ENCODE data around the gene MAST3.
"Not testable (repeated sequence)": the region's sequence is repeated elsewhere in the genome, so short reads cannot be mapped to it uniquely, and the experiment has no call there.

Gene MAST3

DNA sequence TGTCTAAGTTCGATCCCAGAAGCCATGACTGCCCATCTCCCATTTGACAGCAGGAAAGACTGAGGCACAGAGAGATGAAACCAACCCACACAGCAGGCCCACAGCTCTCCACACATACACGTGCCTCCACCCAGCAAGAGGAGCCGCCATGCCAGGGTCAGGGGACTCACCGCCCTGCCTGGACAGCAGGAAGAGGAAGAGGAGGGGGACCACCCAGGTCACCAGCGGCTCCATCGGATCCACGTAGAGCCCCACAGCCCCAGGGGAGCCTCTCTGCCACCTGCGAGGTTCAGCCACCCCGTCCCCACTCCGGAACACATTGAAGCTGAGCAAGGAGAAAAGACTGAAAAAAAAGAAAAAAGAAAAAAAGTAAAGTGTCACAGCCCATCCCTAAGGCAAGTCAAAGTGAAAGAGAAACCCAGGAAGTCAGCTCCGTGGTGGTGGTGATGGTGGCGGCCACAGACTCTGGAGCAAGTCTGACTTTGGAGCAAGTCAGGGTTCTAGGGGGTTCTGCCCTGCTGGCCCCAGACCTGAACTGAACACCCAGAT is 10.9 kb upstream of the MAST3 start, which contains the start of gene IL12RB1:
IL12RB1 (minus strand) TSS at position 345 of the 549 bp plus-strand sequence; CDS start at position 234, 111 bp downstream.
- DNase-seq, result no peak

- peak in 47 of 58 donors; percentile 9 to 73 (median 39) for DNase-seq
Observed at GRCh38 chr19:18089096-18089541, 8.5 kb upstream of the MAST3 start.

DNA sequence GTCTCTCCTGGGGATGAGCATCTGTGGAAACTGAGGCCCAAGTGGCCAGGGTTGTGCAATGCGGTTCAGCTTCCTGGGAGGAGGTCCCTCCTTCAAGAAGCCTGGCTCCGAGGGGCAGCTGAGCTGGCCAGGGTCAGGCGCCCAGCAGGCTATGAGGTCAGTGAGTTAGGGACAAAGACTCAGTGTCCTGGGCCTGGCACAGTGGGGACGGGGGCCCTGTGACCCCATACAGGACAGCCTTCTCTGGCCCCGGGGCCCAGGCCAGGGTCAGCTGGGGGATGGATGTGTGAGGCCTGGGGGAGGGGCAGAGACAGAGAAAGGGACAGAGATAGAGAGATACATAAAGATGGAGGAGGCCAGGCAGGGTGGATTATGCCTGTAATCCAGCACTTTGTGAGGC is 7.9 kb upstream of the MAST3 start:
- DNase-seq, result peak in 55 of 58 donors; percentile 10 to 95 (median 77)

DNA sequence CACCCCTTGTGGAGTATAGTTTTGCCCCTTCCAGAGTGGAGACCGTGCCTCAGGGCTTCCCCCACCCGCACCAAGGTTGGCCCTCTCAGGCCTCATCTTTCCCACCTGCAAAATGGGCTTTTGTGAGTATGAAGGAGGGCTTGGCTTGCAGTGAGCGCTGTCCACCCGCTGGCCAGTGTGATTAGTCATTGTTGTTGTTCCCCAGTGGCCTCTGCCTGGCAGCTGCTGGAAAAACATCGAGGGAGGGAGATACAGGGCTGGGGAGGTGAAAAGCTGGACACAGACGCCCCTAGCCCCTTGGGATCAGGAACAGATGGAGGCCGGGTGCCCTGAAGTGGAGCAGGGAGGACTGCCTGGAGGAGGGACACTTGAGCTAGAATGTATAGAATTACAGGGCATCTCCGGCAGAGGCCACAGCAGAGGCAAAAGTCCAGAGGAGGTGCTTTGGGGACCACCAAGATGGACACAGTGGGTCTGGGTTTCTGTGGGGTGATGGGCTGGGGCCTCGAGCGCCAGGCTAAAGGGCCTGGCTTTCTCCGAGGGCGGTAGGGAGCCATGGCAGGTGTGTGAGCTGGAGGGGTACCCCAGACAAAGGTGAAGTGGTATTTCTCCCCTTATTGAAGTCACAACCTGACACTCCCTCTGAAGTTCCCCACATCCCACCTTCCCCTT is 6.9 kb upstream of the MAST3 start:
- peak in 10 of 58 donors; percentile 8 to 43 (median 22) for DNase-seq

GRCh38 chr19:18091217-18091608 is 6.4 kb upstream of the MAST3 start:
- peak in 12 of 58 donors; percentile 4 to 43 (median 16) for DNase-seq

GRCh38 chr19:18093439-18094161 is 4.0 kb upstream of the MAST3 start:
- DNase-seq, result peak in 3 of 58 donors; percentile 7 to 23 (median 17)

DNA sequence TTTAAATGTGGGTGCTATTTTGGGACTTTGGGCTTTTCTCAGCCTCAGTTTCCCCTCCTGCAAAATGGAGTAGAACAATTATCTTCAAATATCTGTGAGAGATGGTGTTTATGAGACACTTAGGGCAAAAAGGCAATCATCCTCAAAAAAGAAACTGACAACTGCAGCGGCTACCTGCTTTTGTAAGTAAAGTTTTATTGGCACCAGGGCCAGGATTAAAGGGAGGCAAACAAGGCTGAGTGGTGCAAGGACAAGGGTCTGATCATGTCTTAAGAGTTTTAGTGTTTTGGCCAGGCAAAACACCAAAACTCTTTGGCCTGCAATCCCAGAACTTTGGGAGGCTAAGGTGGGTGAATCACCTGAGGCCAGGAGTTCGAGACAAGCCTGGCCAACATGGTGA is 1.3 kb upstream of the MAST3 start:
- no peak for DNase-seq

DNA sequence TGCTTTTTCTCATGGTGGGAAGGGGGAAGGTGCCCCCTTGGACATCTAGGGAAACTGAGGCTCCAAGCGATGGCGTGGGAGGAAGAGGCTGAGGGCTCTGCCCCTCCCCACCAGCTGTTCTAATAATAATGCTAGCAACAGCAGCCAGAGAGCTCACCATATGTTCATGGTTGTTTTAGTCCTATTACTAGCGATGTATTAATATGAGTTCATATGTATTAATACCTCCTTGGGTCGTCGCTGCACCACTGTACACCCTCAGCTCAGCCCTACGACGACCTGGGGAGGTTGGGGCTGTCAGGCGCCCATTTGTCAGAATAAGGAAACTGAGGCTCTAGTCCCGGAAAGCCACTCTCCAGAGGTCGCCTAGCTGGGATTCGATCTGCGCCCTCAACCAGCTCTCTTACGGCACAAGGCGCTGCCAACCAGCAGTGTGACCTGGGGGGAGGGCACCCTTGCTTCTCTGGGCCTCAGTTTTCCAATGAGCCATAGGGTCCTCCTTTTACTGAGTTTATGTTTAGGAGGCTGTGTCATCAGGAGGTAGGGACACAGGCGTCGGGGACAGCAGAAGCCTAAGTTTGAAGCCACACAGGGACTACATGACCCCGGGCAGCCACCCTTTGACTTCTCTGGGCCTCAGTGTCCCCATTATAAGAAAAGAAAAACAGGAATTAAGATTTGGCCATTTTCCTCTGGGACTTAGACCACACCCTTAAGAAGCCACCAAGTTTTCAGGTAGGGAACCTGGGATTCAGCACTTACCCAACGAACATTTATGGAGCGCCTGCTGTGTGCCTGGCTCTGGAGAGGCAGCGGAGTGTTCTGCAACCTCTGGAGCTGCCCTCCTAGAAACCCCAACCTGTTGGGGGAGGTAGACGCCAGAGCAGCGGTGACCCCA is 664 bp downstream of the MAST3 start:
- DNase-seq, result no peak

DNA sequence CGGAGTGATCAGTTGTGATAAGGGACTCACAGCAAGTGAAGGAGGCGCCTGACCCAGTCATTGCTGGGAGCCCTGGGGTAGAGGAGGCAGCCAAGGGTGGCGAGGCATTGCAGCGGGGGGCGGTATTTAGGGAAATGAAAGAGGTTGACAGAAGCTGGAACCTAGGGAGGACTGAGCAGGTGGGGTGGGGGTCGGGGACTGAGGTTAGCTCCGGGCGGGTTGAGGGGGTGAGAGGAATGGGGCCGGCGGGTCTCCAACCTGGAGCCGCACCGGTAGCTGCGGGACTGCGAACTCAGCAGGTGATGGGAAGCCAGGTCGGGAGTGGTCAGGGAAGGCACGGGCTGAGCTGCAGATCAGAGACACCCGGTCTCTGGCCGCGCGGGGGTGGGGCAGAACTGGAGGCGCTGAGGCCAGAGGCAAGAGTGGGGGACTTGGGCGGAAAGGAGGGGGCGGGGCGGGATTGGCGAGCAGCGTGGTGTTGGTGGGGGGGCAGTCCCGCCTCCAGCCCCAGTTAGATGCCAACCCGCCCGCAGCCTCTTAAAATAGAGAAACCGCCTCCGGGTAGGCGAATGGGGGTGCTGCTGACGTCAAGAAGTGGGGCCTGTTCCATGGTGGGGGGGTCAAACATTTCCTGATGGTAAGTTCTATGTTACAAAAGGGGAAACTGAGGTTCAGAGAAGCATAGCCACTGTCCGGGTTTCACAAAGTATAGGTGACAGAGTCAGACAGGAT is 1.5 kb downstream of the MAST3 start:
- peak in 14 of 58 donors; percentile 16 to 63 (median 32) for DNase-seq

- DNase-seq, result no peak
Observed at GRCh38 chr19:18099623-18099995, 2.0 kb downstream of the MAST3 start.

DNA sequence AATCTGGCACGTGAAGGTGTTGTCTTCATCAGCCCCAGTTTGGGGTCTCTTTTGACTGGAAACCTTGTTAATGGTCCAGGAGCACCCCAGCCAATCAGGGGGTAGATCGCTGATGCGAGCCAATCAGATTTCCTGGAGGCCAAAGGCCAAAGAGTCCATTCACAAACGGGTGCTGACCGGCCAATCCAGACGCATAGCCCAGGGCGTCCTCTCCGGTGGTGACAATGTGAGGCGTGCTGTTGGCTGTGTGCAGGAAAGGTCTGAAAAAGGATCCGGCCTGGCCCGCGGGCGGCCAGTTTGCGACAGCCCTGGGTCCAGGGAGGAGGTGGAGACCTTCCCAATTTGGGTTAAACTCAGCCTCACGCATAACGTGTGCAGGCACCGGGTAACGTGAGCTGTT is 3.1 kb downstream of the MAST3 start:
- DNase-seq, result peak in 24 of 58 donors; percentile 3 to 47 (median 24)

DNA sequence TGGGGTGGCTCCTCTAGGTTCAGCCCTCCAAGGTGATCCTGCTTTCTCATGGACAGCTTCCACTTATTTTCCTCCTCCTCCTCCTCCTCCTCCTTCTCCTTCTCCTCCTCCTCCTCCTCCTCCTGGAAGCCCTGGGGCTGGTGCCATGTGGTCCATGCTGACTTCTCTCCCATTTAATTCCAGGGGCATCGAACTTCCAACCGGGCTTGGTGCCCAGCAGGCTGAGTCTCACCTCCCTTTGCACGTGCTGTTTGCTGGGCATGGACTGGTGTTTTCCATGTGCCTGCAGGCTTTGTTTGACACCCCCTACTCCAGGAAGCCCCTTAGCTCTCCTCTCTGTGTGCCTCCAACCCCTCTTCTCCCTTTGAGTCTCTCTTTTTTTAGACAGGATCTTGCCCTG is 3.7 kb downstream of the MAST3 start:
- DNase-seq, result no peak

GRCh38 chr19:18102916-18103542 is 5.5 kb downstream of the MAST3 start:
- peak in 34 of 58 donors; percentile 7 to 71 (median 42) for DNase-seq

GRCh38 chr19:18104793-18105131 is 7.2 kb downstream of the MAST3 start:
- DNase-seq, result no peak

DNA sequence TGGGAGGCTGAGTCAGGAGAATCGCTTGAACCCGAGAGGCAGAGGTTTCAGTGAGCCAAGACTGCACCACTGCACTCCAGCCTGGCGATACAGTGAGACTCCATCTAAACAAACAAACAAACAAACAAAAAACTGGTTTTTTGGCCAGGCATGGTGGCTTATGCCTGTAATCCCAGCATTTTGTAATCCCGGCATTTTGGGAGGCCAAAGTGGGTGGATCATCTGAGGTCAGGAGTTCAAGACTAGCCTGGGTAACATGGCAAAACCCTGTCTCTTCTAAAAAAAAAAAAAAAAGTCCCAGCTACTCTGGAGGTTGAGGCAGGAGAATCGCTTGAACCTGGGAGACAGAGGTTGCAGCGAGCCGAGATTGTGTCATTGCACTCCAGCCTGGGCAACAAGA is 7.7 kb downstream of the MAST3 start:
- DNase-seq, result not testable (repeated sequence)

GRCh38 chr19:18107235-18107634 is 9.7 kb downstream of the MAST3 start:
- no peak for DNase-seq

- no peak for DNase-seq
Observed at GRCh38 chr19:18108897-18109296, 11.3 kb downstream of the MAST3 start.

DNA sequence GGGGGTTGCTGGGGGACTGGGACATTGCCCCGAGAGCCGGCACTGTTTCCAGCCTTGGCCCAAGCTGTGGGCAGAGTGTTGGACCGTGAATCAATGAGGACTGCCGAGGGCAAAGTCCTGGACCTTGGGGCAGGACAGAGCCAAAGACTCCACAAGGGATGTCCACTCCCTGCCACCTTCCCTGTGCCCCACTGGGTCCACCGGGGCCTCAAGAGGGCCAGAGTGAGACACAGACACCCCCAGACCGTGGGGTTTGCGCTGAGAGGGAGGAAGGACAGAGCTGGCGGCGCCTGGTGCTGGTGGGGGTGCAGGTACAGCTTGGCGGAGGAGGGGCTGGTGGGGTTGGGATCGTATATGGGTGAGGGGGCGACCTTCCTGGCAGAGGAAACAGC is 11.8 kb downstream of the MAST3 start:
- DNase-seq, result no peak

GRCh38 chr19:18109733-18110608 is 12.4 kb downstream of the MAST3 start:
- peak in 20 of 58 donors; percentile 15 to 62 (median 42) for DNase-seq

Data from anterior cingulate cortex (tissue), 58 donors.